GM19328 (cell line): ENCODE measurements around the gene TBC1D10B.
A peak's percentile ranks its signal among the peaks of the same experiment; 100 is the strongest.

ENCODE experiments used
- ATAC-seq: cut with Tn5 transposase; IDR thresholded peaks from one replicate; pipeline ENCODE4 v1.9.1; 2021; ENCODE audit warnings: mild to moderate bottlenecking, moderate library complexity; ENCODE audit not compliant: unreplicated experiment

The TBC1D10B gene, protein sequence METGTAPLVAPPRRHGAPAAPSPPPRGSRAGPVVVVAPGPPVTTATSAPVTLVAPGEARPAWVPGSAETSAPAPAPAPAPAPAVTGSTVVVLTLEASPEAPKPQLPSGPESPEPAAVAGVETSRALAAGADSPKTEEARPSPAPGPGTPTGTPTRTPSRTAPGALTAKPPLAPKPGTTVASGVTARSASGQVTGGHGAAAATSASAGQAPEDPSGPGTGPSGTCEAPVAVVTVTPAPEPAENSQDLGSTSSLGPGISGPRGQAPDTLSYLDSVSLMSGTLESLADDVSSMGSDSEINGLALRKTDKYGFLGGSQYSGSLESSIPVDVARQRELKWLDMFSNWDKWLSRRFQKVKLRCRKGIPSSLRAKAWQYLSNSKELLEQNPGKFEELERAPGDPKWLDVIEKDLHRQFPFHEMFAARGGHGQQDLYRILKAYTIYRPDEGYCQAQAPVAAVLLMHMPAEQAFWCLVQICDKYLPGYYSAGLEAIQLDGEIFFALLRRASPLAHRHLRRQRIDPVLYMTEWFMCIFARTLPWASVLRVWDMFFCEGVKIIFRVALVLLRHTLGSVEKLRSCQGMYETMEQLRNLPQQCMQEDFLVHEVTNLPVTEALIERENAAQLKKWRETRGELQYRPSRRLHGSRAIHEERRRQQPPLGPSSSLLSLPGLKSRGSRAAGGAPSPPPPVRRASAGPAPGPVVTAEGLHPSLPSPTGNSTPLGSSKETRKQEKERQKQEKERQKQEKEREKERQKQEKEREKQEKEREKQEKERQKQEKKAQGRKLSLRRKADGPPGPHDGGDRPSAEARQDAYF

DNA sequence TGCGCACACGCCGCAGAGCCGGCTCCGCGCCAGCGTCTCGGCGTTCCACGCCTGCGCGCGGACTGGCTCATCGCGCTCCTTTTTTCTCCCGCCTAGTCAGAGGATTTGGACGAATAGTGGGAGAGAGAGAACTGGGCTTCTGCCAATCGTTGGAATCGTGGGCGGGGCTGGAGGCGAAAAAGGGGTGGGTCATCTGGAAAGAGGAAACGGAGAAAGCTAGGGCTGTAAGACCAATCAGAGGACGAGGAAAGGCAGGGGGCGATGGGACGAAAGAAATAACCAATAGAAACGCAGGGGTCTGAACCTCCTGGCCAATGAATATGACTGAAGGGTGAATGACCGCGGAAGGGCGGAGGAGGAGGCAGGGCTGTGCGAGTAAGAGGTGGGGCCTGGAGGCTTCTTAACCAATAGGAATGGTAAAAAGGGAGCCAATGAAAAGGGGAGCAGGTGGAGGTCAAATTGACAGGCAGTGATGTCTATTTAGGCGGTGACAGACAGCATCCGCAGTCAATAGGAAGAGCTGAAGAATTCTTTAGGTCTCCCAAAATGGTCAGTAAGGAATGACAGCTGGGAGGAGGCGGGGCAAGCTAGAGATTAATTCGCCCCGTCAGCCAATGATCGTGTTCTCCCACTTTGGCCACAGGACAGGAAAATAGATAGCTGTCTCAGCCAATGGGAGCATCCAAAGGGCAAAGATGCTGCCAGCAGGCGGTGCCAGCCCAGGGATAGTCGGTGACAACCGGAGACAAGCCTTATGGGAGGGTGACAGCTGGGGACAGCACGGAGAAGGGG lies at the start of gene TBC1D10B:
Gene TBC1D10B, minus strand, starts transcription at position 39 of the 792 bp plus-strand sequence. CDS start 311 bp downstream, outside the sequence.
- ATAC-seq, result peak; percentile 70

DNA sequence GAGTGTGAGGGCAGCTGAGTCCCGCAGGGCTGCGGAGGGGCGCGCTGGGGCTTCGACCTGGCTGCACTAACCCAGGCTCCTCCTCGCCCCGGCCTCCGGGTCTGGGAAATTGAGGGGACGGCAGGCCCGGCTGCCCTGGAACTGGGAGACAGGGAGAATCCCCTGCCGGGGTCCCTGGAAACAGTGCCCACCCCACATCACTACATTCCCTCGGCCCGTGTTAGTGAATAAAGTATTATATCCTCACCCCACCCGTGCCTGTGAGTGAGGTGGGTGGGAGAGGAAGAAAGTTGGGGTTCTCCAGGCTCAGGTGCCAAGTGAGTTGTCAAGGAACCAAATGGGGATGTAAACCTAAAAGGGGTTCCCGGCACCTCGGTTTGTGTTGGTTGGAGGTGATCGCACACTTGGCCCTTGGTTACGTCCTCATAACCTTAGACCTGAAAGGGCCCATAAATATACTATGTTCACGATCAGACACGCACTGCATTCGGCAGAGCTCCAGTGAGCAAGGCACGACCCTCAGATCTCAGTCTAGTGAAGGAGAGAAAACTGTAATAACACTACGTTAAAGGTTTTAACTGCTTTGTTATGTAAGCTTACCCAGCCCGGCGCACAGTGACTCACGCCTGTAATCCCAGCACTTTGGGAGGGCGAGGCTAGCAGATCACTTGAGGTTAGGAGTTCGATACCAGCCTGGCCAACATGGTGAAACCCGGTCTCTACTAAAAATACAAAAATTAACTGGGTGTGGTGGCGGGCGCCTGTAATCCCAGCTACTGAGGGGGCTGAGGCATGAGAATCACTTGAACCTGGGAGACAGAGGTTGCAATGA lies 48.3 kb upstream of the TBC1D10B start:
- ATAC-seq, result no peak

DNA sequence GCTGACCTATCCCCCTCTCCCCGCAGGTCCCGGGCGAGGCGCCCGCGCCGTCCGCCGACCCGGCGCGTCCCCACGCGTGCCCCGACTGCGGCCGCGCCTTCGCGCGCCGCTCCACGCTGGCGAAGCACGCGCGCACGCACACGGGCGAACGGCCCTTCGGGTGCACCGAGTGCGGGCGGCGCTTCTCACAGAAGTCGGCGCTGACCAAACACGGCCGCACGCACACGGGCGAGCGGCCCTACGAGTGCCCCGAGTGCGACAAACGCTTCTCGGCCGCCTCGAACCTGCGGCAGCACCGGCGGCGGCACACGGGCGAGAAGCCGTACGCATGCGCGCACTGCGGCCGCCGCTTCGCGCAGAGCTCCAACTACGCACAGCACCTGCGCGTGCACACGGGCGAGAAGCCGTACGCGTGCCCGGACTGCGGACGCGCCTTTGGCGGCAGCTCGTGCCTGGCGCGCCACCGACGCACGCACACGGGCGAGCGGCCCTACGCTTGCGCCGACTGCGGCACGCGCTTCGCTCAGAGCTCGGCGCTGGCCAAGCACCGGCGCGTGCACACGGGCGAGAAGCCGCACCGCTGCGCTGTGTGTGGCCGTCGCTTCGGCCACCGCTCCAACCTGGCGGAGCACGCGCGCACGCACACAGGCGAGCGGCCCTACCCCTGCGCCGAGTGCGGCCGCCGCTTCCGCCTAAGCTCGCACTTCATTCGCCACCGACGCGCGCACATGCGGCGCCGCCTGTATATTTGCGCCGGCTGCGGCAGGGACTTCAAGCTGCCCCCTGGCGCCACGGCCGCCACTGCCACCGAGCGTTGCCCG lies 47.4 kb upstream of the TBC1D10B start:
- peak; percentile 74 for ATAC-seq

GRCh38 chr16:30416624-30417528 lies 46.6 kb upstream of the TBC1D10B start:
- no peak for ATAC-seq

GRCh38 chr16:30416047-30416603 lies 45.8 kb upstream of the TBC1D10B start:
- ATAC-seq, result no peak

DNA sequence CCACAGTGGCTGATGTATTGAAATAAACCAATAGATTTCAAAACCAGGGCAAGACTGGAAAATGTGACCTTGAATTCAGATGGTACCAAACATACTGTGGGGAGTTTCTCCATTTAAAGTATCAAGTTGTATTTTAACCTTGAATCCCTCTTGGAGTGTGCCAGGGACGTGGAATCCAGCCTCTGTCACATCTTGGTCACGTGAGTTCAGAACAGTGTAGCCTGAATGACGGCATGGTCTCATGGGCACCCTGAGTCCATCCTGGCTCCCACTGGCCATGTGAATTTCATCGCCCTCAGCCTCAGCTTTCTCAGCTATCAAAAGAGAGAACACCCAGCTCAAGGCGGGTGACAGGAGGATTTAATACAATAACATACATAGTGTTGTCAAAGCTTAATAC lies 43.9 kb upstream of the TBC1D10B start:
- no peak for ATAC-seq

GRCh38 chr16:30413112-30413806 lies 43.0 kb upstream of the TBC1D10B start:
- no peak for ATAC-seq

GRCh38 chr16:30409125-30410060 lies 39.1 kb upstream of the TBC1D10B start:
- ATAC-seq, result no peak

DNA sequence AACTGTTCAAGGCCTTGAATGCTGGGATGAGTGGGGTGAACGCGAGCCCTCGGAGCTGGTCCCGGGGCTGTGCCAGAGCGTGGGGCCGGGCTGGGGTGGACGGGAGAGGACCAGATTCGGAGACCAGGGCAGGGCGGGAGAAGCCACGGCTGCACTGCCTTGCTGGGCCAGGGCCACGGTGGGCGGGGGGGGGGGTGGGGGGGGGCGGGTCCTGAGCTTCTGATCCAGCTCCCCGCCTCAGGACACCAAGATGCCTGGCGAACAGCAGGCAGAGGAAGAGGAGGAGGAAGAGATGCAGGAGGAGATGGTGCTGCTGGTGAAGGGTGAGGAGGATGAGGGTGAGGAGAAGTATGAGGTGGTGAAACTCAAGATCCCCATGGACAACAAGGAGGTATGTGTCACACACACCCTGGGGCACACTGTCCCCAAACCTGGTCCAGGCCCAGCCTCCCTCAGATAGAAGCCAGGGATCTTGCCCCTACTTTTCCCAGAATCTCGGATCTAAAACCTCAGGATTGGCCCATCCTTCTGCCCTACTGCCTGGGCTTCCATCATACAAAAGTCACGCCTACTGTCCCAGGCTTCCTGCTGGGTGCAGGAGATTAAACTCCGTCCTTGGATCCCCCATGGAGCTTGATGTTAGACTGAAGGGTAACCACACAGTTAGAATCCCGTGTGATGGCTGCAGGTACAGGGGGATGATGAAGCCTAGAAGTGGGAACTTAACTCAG lies 37.7 kb upstream of the TBC1D10B start:
- ATAC-seq, result no peak

- peak; percentile 82 for ATAC-seq
These were observed 37.0 kb upstream of the TBC1D10B start, which contains the start of gene ZNF771 for GRCh38 chr16:30407102-30407803. Gene ZNF771 (plus strand): TSS chr16:30407606. CDS start chr16:30408054, 448 bp downstream.

DNA sequence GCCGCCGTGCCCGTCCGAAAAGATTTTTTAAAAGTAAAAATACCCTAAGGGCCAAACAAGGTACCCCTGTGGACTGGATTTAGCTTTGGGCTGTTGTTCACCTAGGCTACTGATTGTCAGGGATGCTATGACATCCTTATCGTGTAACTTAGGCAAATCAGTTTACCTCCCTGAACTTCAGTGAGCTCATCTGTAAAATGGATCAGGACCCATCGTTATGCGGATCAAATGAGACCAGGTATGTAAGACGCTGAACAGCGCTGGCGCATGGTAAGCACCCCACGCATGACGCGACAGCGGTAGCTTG lies 36.5 kb upstream of the TBC1D10B start:
- peak; percentile 10 for ATAC-seq

- ATAC-seq, result no peak
These were observed 31.6 kb upstream of the TBC1D10B start for GRCh38 chr16:30401768-30402425.

GRCh38 chr16:30399435-30400186 lies 29.3 kb upstream of the TBC1D10B start:
- ATAC-seq, result no peak
